ENCODE data around the gene ALDH1A2.

ALDH1A2 gene

DNA sequence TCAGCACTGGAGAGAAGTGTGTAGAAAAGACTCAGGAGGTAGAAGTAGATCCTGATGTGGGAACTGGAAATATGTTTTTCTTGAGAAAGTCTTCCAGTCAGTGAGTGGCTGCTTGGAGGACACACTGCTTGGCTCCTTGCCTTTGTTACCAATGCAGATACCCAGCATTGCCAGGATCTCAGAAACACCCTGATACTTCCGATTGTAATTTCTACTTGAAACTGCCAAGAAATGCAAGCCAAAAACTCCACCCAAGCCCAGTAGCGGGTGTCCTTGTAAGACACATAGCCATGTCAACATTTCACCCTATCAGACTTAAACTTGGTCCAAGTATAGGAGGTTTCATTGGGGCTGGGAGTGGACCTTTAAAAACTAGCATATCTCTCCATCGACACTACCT is 141.8 kb downstream of the ALDH1A2 start:
- Histone ChIP-seq H3K9me3 (ENCODE audit: control insufficient read depth, low read length) (no peaks in the 10 kb centered on the region), H3K27ac (ENCODE audit: insufficient read depth, low read depth, low read length, poor library complexity, severe bottlenecking) (no peak overlapping the region), H3K36me3 (ENCODE audit: control insufficient read depth, insufficient read depth, low read length) (no peaks in the 10 kb centered on the region), H3K4me3 (ENCODE audit: insufficient read depth, low read depth, low read length) (no peak overlapping the region), H3K27me3 (ENCODE audit: control insufficient read depth, insufficient read depth, low read length, poor library complexity, severe bottlenecking) (no peaks in the 10 kb centered on the region), H3K4me1 (ENCODE audit: control insufficient read depth, insufficient read depth, low read length) (no peaks in the 10 kb centered on the region)
- 85 to 87% methylated on average over 3 of the region's 3 CpGs for WGBS, 2 experiments

DNA sequence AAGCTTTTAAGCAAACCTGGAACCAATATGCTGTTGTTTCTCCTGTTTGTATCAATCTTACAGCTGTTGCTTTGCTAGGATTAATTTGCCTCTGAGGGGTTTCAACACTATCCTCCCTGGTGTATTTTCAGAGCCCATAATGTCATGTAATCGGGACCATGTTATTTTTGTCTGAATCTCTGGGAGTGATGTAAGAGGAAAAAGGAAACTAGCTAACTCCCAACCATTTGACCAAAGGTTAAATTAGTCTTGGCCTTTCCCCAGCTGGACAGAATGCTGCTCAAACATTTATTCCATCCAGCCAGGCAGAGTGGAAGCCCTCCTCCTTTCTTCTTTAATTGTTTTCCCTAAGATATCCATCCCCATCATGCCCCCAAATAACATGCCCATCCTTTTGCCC is 142.2 kb downstream of the ALDH1A2 start:
- WGBS, 2 experiments: 83 to 100% methylated on average over 1 of the region's 1 CpG
- H3K27ac ChIP-seq (ENCODE audit: insufficient read depth, low read depth, low read length, poor library complexity, severe bottlenecking): no peak overlapping the region
- H3K4me1 ChIP-seq (ENCODE audit: control insufficient read depth, insufficient read depth, low read length): no peaks in the 10 kb centered on the region
- H3K4me3 ChIP-seq (ENCODE audit: insufficient read depth, low read depth, low read length): no peak overlapping the region
- no peaks in the 10 kb centered on the region for H3K27me3 ChIP-seq (ENCODE audit: control insufficient read depth, insufficient read depth, low read length, poor library complexity, severe bottlenecking)
- H3K9me3 ChIP-seq (ENCODE audit: control insufficient read depth, low read length): no peaks in the 10 kb centered on the region
- H3K36me3 ChIP-seq (ENCODE audit: control insufficient read depth, insufficient read depth, low read length): no peaks in the 10 kb centered on the region

DNA sequence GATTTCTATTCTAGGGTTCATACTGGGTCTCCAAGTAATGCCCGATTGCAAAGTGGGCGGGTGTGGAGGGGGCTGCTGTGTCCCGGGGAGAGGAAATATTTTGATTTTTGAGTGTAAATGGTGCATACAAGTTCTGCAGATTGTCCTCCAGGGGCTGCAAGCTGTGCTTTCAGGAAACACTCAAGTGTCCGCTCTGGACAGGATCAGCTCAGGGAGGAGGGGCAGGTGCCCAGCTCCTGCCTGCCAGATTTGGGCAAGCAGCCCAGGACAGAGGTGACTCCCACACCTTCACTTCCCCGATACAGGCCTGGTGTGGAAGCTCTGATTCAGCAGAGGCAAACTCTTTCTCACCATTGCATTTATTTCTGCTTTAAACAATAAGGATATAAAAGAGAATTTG is 142.7 kb downstream of the ALDH1A2 start:
- Histone ChIP-seq H3K9me3 (ENCODE audit: control insufficient read depth, low read length) (no peaks in the 10 kb centered on the region), H3K27me3 (ENCODE audit: control insufficient read depth, insufficient read depth, low read length, poor library complexity, severe bottlenecking) (no peaks in the 10 kb centered on the region), H3K4me1 (ENCODE audit: control insufficient read depth, insufficient read depth, low read length) (no peaks in the 10 kb centered on the region), H3K27ac (ENCODE audit: insufficient read depth, low read depth, low read length, poor library complexity, severe bottlenecking) (no peak overlapping the region), H3K4me3 (ENCODE audit: insufficient read depth, low read depth, low read length) (no peak overlapping the region), H3K36me3 (ENCODE audit: control insufficient read depth, insufficient read depth, low read length) (no peaks in the 10 kb centered on the region)
- 92% methylated on average over 5 of the region's 5 CpGs for WGBS, 2 experiments

DNA sequence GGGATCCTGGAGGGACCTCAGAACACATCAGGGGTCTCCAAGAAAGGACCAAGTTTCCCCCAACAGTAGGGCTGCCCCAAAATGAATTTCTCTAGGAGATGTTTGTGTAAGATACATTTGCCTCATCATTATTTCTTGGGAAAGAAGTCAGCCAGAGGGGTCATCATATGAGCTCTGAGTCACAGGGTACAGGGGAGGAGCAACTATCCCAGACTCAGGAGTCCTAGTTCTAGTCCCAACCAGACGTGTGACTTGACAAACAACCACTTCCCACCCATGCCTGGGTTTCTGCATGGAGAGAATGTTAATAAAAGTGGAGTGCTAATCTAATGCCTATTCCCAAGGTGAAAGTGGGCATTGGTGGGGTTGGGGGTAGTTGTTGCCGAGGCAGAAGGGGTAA is 144.1 kb downstream of the ALDH1A2 start:
- Histone ChIP-seq H3K4me3 (ENCODE audit: insufficient read depth, low read depth, low read length) (no peak overlapping the region), H3K27ac (ENCODE audit: insufficient read depth, low read depth, low read length, poor library complexity, severe bottlenecking) (no peak overlapping the region), H3K9me3 (ENCODE audit: control insufficient read depth, low read length) (no peaks in the 10 kb centered on the region), H3K36me3 (ENCODE audit: control insufficient read depth, insufficient read depth, low read length) (no peaks in the 10 kb centered on the region), H3K4me1 (ENCODE audit: control insufficient read depth, insufficient read depth, low read length) (no peaks in the 10 kb centered on the region), H3K27me3 (ENCODE audit: control insufficient read depth, insufficient read depth, low read length, poor library complexity, severe bottlenecking) (no peaks in the 10 kb centered on the region)
- WGBS, 2 experiments: 85 to 86% methylated on average over 2 of the region's 2 CpGs

DNA sequence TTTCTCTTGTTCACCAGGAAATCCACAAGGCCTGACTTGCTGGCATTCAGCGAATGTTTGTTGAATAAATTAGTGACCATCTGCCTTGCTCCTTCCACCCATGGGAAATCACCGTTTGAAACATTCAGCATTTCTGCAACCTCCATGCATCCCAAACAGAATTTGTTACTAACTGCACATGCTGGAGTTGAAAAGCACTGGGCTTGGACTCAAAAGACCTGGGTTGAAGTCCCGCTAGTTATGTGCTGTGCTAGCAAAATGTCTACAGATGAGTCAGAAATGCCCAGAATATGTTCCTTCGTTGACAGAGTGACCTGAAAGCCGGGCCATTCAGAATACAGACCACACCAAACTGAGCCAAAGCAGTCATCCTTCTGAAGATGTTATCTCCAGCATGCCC is 144.6 kb downstream of the ALDH1A2 start:
- H3K4me3 ChIP-seq (ENCODE audit: insufficient read depth, low read depth, low read length): no peak overlapping the region
- no peak overlapping the region for H3K27ac ChIP-seq (ENCODE audit: insufficient read depth, low read depth, low read length, poor library complexity, severe bottlenecking)
- no peaks in the 10 kb centered on the region for H3K27me3 ChIP-seq (ENCODE audit: control insufficient read depth, insufficient read depth, low read length, poor library complexity, severe bottlenecking)
- H3K36me3 ChIP-seq (ENCODE audit: control insufficient read depth, insufficient read depth, low read length): no peaks in the 10 kb centered on the region
- WGBS, 2 experiments: 94 to 96% methylated on average over 5 of the region's 5 CpGs
- H3K4me1 ChIP-seq (ENCODE audit: control insufficient read depth, insufficient read depth, low read length): no peaks in the 10 kb centered on the region
- H3K9me3 ChIP-seq (ENCODE audit: control insufficient read depth, low read length): no peaks in the 10 kb centered on the region

DNA sequence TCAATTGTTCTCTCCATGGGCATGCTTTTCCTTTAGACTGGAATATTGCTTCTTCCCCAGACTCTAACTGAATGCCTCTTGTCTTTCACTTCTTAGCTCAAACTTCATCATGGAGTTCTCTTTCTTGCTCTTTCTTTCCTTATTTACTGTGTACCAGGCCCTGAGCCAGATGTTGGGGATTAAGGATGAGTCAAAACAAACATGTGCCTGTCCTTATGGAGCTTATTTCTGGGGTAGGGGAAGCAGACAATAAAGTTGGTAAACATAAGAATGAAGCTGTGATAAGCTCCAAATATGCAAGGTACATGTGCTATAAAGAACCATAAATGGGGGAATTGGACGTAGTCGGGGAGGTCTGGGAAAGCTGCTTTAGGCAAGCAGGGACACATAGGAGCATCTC is 145.8 kb downstream of the ALDH1A2 start:
- Histone ChIP-seq H3K9me3 (ENCODE audit: control insufficient read depth, low read length) (no peaks in the 10 kb centered on the region), H3K27ac (ENCODE audit: insufficient read depth, low read depth, low read length, poor library complexity, severe bottlenecking) (no peak overlapping the region), H3K4me1 (ENCODE audit: control insufficient read depth, insufficient read depth, low read length) (no peaks in the 10 kb centered on the region), H3K27me3 (ENCODE audit: control insufficient read depth, insufficient read depth, low read length, poor library complexity, severe bottlenecking) (no peaks in the 10 kb centered on the region), H3K36me3 (ENCODE audit: control insufficient read depth, insufficient read depth, low read length) (no peaks in the 10 kb centered on the region), H3K4me3 (ENCODE audit: insufficient read depth, low read depth, low read length) (no peak overlapping the region)
- 89 to 90% methylated on average over 2 of the region's 2 CpGs for WGBS, 2 experiments

DNA sequence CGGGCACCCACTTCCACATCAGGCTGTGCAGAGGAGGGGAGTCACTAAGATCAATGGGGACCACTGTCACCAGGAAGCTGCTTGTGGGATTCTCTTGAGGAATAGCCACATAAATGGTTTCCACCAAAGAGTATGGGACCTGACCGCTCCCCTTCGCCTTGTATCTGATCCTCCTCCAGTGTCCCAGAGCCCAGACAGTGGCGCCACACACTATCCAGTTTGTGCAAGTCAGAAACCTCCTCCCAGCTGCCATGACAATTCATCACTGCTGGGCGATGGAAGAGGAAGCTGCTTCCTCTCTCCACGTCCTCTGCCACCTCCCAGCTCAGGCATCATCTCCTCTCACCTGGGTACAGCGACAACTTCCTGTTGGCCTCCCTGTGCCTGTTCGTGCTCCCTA is 147.5 kb downstream of the ALDH1A2 start:
- no peaks in the 10 kb centered on the region for H3K27me3 ChIP-seq (ENCODE audit: control insufficient read depth, insufficient read depth, low read length, poor library complexity, severe bottlenecking)
- no peaks in the 10 kb centered on the region for H3K4me1 ChIP-seq (ENCODE audit: control insufficient read depth, insufficient read depth, low read length)
- WGBS, 2 experiments: 87 to 89% methylated on average over 8 of the region's 8 CpGs
- H3K36me3 ChIP-seq (ENCODE audit: control insufficient read depth, insufficient read depth, low read length): no peaks in the 10 kb centered on the region
- H3K4me3 ChIP-seq (ENCODE audit: insufficient read depth, low read depth, low read length): no peak overlapping the region
- no peak overlapping the region for H3K27ac ChIP-seq (ENCODE audit: insufficient read depth, low read depth, low read length, poor library complexity, severe bottlenecking)
- no peaks in the 10 kb centered on the region for H3K9me3 ChIP-seq (ENCODE audit: control insufficient read depth, low read length)

DNA sequence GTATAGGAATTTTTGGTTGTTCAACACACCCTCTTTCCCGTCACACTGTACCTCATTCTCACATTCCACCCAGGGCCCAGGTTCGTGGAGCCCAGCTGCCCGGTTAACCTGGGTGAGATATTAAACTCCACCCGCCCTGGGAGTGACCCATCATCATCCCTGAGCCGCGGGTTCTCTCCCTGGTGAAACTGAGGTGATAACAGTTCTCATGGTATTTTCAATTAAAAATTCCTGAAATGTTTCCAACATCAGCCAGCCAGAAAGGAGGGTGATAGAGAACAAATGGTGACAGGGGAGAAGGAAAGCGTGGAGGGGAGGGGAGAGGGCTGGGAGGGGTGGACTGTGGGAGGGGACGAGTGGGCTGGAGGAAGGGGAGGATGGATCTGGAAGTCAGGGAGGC is 148.8 kb downstream of the ALDH1A2 start:
- H3K27ac ChIP-seq (ENCODE audit: insufficient read depth, low read depth, low read length, poor library complexity, severe bottlenecking): no peak overlapping the region
- no peak overlapping the region for H3K4me3 ChIP-seq (ENCODE audit: insufficient read depth, low read depth, low read length)
- no peaks in the 10 kb centered on the region for H3K4me1 ChIP-seq (ENCODE audit: control insufficient read depth, insufficient read depth, low read length)
- H3K27me3 ChIP-seq (ENCODE audit: control insufficient read depth, insufficient read depth, low read length, poor library complexity, severe bottlenecking): no peaks in the 10 kb centered on the region
- no peaks in the 10 kb centered on the region for H3K9me3 ChIP-seq (ENCODE audit: control insufficient read depth, low read length)
- WGBS, 2 experiments: 91 to 92% methylated on average over 8 of the region's 8 CpGs
- H3K36me3 ChIP-seq (ENCODE audit: control insufficient read depth, insufficient read depth, low read length): no peaks in the 10 kb centered on the region

DNA sequence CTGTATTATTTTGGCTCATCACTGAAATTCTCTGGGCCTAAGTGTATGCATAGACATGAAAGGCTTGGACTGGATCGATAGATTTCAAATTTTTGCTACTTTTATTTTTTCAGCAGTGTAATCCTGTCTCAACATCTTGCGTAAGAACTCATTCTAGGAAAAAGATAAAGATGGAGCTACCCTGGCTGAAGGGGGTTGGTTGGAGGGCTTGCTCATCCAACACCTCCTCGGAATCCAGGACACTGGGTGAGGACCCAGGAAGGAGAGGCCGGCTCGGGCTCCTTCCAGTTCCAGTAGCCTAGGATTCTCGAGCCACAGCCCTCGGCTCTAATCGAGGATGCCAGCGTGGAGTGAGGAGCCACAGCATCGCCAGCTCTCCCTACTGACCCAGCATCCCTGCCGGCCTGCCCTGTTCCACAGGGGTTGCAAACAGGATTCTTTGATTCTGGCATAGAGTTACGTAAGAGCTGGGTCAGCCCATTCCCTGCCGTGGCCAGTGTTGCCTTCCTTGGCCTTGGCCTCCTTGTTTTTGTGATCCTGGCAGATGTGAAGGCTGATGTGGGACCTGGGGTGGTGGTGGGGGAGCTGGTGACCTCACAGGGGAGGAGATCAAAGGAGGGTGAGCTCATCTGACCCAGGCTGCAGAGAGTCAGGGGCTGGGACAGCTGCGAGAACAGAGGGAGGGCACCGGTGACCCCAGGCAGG is 149.5 kb downstream of the ALDH1A2 start:
- no peaks in the 10 kb centered on the region for H3K4me1 ChIP-seq (ENCODE audit: control insufficient read depth, insufficient read depth, low read length)

DNA sequence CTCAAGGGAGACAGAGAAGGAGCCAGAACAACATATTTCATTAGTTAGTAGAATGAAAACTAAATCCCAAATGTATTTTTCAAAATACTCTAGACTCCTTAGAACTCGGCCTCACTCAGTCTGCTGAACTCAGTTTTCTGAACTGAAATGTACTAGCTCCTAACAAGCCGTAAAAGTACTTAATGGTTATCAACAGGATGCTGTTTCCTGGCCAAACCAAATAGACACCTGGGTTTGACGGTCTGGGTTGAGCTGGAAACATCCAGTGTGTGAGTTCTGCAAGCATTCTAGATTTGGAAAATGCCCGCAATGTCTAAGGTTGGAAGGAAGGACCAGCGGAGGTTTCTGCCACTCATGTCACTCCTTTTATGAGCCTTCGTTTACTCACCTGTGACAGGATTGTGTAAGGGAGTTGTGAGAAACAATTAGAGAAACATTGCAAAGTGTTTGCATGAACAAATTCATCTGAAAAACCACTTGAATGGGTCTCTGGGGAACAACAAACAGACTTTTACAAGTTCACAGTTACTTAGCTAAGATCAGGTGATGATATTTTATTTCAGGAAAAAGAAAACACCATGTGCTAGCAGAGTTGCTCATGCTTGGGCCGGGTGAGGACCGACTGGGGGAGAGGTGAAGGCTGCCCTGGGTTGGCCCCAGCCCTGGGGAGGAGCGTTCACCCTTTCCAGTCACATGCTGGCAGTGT is 151.0 kb downstream of the ALDH1A2 start:
- Histone ChIP-seq H3K4me3 (ENCODE audit: insufficient read depth, low read depth, low read length) (no peak overlapping the region), H3K9me3 (ENCODE audit: control insufficient read depth, low read length) (no peaks in the 10 kb centered on the region), H3K4me1 (ENCODE audit: control insufficient read depth, insufficient read depth, low read length) (no peaks in the 10 kb centered on the region), H3K27me3 (ENCODE audit: control insufficient read depth, insufficient read depth, low read length, poor library complexity, severe bottlenecking) (no peaks in the 10 kb centered on the region), H3K27ac (ENCODE audit: insufficient read depth, low read depth, low read length, poor library complexity, severe bottlenecking) (no peak overlapping the region), H3K36me3 (ENCODE audit: control insufficient read depth, insufficient read depth, low read length) (no peaks in the 10 kb centered on the region)
- 91 to 93% methylated on average over 9 of the region's 9 CpGs for WGBS, 2 experiments

More for the DNA sequence above, 149.5 kb downstream of the ALDH1A2 start:
- Histone ChIP-seq H3K4me3 (ENCODE audit: insufficient read depth, low read depth, low read length) (no peak overlapping the region), H3K36me3 (ENCODE audit: control insufficient read depth, insufficient read depth, low read length) (no peaks in the 10 kb centered on the region), H3K9me3 (ENCODE audit: control insufficient read depth, low read length) (no peaks in the 10 kb centered on the region), H3K27me3 (ENCODE audit: control insufficient read depth, insufficient read depth, low read length, poor library complexity, severe bottlenecking) (no peaks in the 10 kb centered on the region), H3K27ac (ENCODE audit: insufficient read depth, low read depth, low read length, poor library complexity, severe bottlenecking) (no peak overlapping the region)
- WGBS, 2 experiments: 90 to 91% methylated on average over 15 of the region's 15 CpGs
